Left lobe of liver (tissue), 2 donors: ENCODE data around the gene ALAS1. TPM values are rescaled to one million over a fixed set of nuclear protein-coding genes. Genes with fewer than 3 reads are reported as not detected.

Experiments
- ATAC-seq: fragments of 200-7000 bp; cut with Tn5 transposase; one replicate; pipeline ENCODE4 v1.9.1; 2020; ENCODE audit warnings: mild to moderate bottlenecking, moderate library complexity
- DNase-seq: peaks from one replicate; pipeline ENCODE4 v3.0.0-alpha.2; 2020; ENCODE audit warnings: low spot score
- total RNA-seq: library from RNA; stranded (reverse); gene quantifications from one replicate; pipeline ENCODE4 v1.2.1, GENCODE V29; 2021
- donor health status: DM: no; HTN: no; CAD: no; lungs with moderate emphysema.
- donor health status: DM: no; HTN: yes; CAD: no.

Gene ALAS1
- total RNA-seq, 1 donor from 2014 or later = 187 TPM

GRCh38 chr3:52176951-52177700, 20.8 kb upstream of the ALAS1 start:
- ATAC-seq = peak; percentile 67
- peak; percentile 98 for DNase-seq

GRCh38 chr3:52177701-52178042, 20.3 kb upstream of the ALAS1 start:
- peak; percentile 40 for ATAC-seq
- no peak for DNase-seq

- ATAC-seq (peak; percentile 44), DNase-seq (peak; percentile 85)
Observed at GRCh38 chr3:52178126-52178525, 19.8 kb upstream of the ALAS1 start.

- DNase-seq = no peak
Observed at GRCh38 chr3:52178537-52178936, 19.4 kb upstream of the ALAS1 start.

GRCh38 chr3:52181543-52181942, 16.4 kb upstream of the ALAS1 start:
- peak; percentile 36 for ATAC-seq
- peak; percentile 83 for DNase-seq

More at GRCh38 chr3:52178537-52178936, 19.4 kb upstream of the ALAS1 start:
- peak; percentile 0 for ATAC-seq

GRCh38 chr3:52182196-52182595, 15.8 kb upstream of the ALAS1 start:
- ATAC-seq (peak; percentile 73), DNase-seq (peak; percentile 93)

- ATAC-seq (no peak), DNase-seq (no peak)
Observed at GRCh38 chr3:52182691-52183090, 15.3 kb upstream of the ALAS1 start.

- ATAC-seq = no peak
- DNase-seq = no peak
Observed at GRCh38 chr3:52183786-52184445, 14.0 kb upstream of the ALAS1 start.

- no peak for DNase-seq
- ATAC-seq = no peak
Observed at GRCh38 chr3:52184690-52185089, 13.3 kb upstream of the ALAS1 start.

- no peak for DNase-seq
Observed at GRCh38 chr3:52185311-52185710, 12.6 kb upstream of the ALAS1 start.

GRCh38 chr3:52185837-52186236, 12.1 kb upstream of the ALAS1 start:
- ATAC-seq (no peak), DNase-seq (no peak)

More at GRCh38 chr3:52185311-52185710, 12.6 kb upstream of the ALAS1 start:
- no peak for ATAC-seq

GRCh38 chr3:52186729-52187128, 11.2 kb upstream of the ALAS1 start:
- DNase-seq (no peak), ATAC-seq (no peak)

GRCh38 chr3:52188556-52188955, 9.4 kb upstream of the ALAS1 start:
- DNase-seq = no peak
- ATAC-seq = peak; percentile 48

- no peak for ATAC-seq
- no peak for DNase-seq
Observed at GRCh38 chr3:52190294-52191074, 7.5 kb upstream of the ALAS1 start.

GRCh38 chr3:52191663-52192062, 6.3 kb upstream of the ALAS1 start:
- DNase-seq = no peak

GRCh38 chr3:52193065-52193464, 4.9 kb upstream of the ALAS1 start:
- peak; percentile 95 for DNase-seq
- ATAC-seq = peak; percentile 66

More at GRCh38 chr3:52191663-52192062, 6.3 kb upstream of the ALAS1 start:
- ATAC-seq = no peak

GRCh38 chr3:52194485-52195290, 3.3 kb upstream of the ALAS1 start:
- no peak for ATAC-seq
- DNase-seq = no peak

- DNase-seq = no peak
- no peak for ATAC-seq
Observed at GRCh38 chr3:52195291-52195597, 2.7 kb upstream of the ALAS1 start.

GRCh38 chr3:52195823-52196331, 2.1 kb upstream of the ALAS1 start:
- no peak for DNase-seq
- ATAC-seq = no peak

GRCh38 chr3:52196977-52197376, 983 bp upstream of the ALAS1 start:
- no peak for ATAC-seq

GRCh38 chr3:52197499-52197841, 490 bp upstream of the ALAS1 start:
- DNase-seq (no peak), ATAC-seq (no peak)

More at GRCh38 chr3:52196977-52197376, 983 bp upstream of the ALAS1 start:
- DNase-seq = no peak
